ENCODE results near the gene P2RX5.

DNA sequence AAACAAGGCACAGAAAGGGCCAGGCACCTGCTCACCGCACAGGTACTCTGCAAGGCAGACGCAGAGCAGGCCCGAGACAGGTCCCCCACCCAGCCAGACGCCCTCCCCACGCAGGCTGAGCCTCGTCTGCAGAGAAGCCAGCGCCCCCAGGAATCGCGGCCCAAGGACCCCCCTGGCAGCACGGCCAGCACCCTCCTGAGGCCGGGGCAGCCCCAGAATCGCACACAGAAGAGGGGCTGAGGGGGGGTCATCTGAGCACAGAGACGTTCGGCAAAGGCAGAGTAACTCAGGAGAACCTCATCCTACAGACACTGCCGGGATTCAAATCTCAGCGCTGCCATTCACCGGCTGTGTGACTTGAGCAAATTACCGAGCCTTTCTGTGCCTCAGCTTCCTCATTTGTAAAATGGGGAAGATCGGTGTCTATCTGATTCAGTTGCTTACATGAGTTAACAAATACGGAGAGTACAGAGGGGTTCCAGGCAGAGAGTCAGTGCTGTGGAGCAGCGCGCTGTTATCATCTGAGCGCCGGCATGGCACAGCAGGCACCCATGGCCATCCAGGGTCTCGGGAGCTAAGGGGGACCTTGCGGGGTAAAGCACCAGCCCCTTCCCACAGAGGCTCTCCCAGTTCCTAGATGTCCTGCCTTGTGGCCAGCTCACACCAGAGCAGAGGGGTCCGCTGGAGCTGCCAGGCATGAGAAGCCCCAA is 17.0 kb downstream of the P2RX5 start:
- TF ChIP-seq POLR2AphosphoS5 (IDR thresholded peaks at IDR 0.05; ENCODE audit: borderline replicate concordance, low read depth, low read length) (no peak), EZH2 (IDR thresholded peaks at IDR 0.05) (no peak), FOXP2 (optimal IDR thresholded peaks at IDR 0.05; ENCODE audit: control extremely low read depth, extremely low read length, insufficient read depth) (no peak)
